ENCODE data around the gene UMAD1.

The UMAD1 gene

DNA sequence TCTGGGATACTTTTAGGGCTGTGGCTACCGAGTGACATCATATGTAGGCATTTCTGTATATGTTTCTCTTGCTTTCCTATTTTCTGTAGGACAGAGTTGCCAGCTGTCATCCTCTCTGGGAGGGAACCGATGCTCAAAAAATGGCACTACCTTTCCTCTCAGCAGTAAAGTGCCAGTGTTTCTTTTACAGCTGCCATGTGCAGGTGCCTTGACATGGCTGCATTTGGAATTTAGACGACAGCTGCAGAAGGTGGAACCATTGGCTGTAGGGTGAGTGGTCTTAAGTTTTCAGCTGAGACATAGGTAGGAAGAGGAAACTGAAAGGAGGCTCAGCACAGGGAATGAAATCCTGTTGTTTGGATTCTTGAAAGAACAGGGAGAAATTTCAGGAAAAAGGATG, 98.1 kb downstream of the UMAD1 start:
- TF ChIP-seq, protein P1, sequence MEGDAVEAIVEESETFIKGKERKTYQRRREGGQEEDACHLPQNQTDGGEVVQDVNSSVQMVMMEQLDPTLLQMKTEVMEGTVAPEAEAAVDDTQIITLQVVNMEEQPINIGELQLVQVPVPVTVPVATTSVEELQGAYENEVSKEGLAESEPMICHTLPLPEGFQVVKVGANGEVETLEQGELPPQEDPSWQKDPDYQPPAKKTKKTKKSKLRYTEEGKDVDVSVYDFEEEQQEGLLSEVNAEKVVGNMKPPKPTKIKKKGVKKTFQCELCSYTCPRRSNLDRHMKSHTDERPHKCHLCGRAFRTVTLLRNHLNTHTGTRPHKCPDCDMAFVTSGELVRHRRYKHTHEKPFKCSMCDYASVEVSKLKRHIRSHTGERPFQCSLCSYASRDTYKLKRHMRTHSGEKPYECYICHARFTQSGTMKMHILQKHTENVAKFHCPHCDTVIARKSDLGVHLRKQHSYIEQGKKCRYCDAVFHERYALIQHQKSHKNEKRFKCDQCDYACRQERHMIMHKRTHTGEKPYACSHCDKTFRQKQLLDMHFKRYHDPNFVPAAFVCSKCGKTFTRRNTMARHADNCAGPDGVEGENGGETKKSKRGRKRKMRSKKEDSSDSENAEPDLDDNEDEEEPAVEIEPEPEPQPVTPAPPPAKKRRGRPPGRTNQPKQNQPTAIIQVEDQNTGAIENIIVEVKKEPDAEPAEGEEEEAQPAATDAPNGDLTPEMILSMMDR (IDR thresholded peaks at IDR 0.05; ENCODE audit: extremely low read depth, missing control alignments): no peak
- DNase-seq (ENCODE audit: low spot score): no peak

DNA sequence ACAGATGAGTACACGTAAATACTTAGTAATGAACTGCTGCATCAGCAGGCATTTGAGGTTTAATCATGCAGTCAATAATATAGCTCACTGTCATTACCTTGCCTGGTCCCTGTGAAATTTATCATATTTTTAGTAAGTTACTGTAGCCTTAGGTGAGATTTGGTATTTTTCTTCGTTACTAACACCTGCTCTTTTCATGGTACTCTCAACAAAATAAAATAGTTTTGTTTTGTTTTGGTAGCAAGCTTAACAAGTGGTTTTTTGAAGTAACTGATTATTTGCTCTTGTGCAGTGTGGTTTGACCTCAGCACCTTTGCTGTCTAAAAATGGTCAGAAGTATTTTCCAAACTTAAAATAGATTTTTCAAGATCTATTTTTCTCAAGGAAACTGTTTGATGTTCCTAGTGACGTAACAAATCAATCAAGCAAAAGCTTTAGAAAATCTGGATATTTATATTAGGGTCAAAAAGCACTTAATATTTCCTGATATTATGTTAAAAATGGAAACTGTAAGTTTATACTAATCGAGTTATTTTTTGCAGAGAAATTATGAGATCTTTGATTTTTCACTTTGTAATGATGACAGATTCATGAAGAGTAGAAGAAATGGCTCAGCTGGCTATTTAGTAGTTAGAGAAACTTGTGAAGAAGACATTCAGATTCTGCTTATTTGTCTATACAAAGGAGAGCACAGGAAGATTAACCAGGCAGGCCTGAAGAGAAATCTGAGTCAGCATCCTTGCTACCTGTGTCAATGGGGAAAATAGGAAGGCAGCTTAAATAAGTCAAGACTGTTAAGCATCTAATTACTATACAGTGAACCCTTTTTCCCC, 98.9 kb downstream of the UMAD1 start:
- no peak for DNase-seq (ENCODE audit: low spot score)
- TF ChIP-seq, protein P1 (IDR thresholded peaks at IDR 0.05; ENCODE audit: extremely low read depth, missing control alignments): no peak

DNA sequence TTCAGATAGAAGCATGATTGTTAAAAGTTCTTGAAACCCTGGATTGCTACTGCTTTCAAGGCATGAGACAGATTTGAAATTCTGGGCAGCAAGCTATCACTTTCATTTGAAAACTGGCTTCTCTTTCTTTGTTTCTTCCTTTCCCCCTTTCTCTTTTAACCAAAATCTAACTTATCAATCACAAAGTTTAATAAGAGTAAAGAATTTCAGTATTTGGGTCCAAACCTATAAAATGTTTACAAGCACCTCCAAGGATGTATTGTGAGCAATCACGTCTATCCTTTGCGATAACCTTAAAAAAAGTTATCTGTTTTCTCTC, 99.4 kb downstream of the UMAD1 start:
- DNase-seq (ENCODE audit: low spot score): no peak
- TF ChIP-seq, protein P1 (IDR thresholded peaks at IDR 0.05; ENCODE audit: extremely low read depth, missing control alignments): no peak

DNA sequence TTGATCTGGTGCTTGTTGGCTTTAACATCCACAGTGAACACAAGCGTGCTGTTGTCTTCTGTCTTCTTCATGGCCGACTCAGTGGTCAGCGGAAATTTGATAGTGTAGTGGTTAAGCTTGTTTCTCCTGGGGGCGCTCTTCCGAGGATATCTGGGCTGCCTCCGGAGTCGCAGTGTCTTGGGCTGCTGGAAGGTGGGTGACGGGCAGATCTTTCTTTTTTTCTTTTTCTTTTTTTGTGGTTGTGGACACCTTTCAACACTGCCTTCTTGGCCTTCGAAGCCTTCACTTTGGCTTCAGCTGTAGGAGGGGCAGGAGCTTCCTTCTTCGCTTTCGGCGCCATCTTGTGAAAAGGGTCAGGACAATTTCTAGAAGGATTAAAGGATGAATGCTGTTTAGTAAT, 101.7 kb downstream of the UMAD1 start:
- DNase-seq (ENCODE audit: low spot score): no peak
- TF ChIP-seq, protein P1 (IDR thresholded peaks at IDR 0.05; ENCODE audit: extremely low read depth, missing control alignments): no peak

DNA sequence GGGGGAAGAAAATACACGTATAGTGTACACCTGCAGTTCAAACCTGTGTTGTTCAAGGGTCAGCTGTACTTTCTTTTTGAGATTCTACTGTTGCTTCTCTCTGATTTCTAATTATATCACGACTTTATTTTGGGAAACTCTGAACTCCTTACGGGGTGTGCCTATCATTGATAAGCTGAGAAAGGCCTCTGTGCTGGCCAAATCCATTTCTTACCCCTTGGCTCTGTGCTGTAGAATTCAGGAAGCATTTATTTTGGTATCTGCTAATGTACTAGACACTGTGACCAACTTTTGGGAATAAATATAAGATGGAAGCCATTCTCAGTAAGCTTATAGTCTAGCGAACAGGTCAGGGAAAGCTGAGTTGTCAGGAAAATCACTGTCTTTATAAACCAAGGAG, 104.7 kb downstream of the UMAD1 start:
- TF ChIP-seq, protein P1 (IDR thresholded peaks at IDR 0.05; ENCODE audit: extremely low read depth, missing control alignments): no peak
- no peak for DNase-seq (ENCODE audit: low spot score)

DNA sequence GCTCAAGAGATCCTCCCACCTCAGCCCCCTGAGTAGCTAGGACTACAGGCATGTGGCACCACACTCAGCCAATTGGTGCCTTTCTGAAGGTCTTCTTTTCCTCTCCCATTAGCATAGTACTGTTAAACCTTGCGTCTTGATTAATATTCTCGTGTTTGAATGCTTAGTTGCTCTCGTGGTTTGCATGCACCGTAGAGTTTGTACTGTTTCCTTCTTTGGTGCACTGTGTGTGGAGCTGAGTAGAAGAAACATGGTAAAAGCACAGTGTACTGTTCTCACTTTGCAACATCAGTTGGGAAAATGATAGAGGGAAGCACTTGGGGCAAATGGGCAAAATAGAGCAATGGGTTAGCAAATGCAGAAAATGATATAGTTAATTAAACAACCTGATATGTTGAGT, 105.4 kb downstream of the UMAD1 start:
- DNase-seq (ENCODE audit: low spot score): no peak
- TF ChIP-seq, protein P1 (IDR thresholded peaks at IDR 0.05; ENCODE audit: extremely low read depth, missing control alignments): no peak

DNA sequence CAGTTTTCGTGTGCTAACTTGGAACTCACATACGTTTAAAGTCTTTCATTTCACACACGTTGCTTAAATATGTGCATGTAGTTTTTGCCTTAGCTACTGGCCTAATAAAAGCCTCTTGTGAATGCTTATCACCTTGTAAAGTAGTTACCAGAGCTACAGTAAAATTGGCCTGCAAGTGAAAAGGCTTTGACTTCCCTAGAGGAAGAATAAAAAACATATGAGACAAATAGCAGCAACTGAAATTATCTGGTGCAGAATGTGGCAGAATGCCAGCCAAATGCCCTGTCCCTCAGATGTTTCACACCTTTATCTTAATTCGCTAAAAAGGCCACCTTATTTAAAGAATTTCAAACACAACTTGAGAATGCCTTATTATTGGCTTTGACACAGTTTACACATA, 105.9 kb downstream of the UMAD1 start:
- TF ChIP-seq, protein P1 (IDR thresholded peaks at IDR 0.05; ENCODE audit: extremely low read depth, missing control alignments): no peak
- no peak for DNase-seq (ENCODE audit: low spot score)
